AG10803 (cell line): ENCODE measurements around the gene SLC22A2.

Experiments
- DNase-seq: peaks from one replicate; pipeline ENCODE4 v3.0.0; 2010; ENCODE audit warnings: low read depth
- H3K4me3 ChIP-seq: 2 replicates; pipeline ENCODE4 v1.5.1; 2011; ENCODE audit warnings: mild to moderate bottlenecking, low read length, control low read depth
- TF ChIP-seq, protein P1 (sequence below): conservative IDR thresholded peaks from 2 replicates; pipeline ENCODE4 v1.5.1; 2011; ENCODE audit warnings: mild to moderate bottlenecking, low read length, control low read depth, inconsistent platforms

The SLC22A2 gene

DNA sequence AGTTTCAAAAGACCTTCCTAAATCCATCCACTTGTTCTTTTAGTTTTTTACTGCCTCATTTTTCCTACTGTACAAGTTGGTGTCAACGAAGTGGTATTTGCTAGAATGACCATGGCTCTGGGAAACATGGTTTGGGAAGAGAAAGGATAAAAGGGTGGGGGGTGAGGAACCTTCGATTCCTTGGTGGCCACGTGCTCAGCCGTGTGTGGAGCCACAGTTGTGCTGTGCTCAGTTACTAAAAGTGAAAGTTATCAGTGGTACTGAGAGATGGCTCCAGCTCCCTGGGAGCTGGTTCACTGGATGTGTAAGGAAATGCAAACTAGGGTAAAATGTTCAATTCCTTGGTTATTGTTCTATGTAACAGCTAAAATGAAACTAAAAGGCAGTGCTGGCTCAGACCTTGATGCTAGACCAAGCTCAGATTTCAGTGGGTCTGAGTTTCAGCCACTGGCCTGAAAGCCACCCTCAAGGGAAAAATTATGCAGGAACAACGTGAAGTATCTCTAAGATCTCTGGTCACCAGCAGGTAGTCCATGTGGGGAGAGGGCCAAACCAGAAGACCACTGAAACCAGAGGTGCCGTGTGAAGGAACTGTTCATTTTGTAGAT lies 7.4 kb upstream of the SLC22A2 start:
- no peak overlapping the region for H3K4me3 ChIP-seq
- DNase-seq, result no peak
- TF ChIP-seq, protein P1, sequence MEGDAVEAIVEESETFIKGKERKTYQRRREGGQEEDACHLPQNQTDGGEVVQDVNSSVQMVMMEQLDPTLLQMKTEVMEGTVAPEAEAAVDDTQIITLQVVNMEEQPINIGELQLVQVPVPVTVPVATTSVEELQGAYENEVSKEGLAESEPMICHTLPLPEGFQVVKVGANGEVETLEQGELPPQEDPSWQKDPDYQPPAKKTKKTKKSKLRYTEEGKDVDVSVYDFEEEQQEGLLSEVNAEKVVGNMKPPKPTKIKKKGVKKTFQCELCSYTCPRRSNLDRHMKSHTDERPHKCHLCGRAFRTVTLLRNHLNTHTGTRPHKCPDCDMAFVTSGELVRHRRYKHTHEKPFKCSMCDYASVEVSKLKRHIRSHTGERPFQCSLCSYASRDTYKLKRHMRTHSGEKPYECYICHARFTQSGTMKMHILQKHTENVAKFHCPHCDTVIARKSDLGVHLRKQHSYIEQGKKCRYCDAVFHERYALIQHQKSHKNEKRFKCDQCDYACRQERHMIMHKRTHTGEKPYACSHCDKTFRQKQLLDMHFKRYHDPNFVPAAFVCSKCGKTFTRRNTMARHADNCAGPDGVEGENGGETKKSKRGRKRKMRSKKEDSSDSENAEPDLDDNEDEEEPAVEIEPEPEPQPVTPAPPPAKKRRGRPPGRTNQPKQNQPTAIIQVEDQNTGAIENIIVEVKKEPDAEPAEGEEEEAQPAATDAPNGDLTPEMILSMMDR, result no peak

DNA sequence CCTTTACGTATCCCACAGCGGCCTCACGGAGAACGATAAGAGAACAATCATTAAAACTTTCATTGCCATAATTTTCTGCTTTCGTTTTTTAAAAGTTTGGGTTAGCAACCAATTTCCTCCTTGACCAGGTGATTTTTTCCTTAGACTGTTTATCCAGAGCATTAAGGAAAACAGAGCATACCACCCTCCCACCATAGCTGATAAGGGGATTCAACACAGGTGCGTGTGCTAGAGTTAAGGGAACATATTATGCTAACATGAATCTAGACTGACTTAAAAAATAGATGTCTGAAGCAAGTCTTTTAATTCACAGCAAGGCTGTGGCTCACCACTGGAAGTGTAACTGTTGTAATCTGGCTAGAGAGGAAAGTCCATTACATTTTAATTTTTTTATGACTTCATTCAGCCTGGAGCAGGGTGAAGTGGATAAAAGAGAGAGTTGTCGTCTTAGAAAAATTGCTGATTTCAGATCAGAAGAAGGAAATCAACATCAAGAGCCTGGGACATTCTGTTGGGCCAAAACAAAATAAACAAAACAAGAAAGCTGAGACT lies 5.5 kb upstream of the SLC22A2 start:
- TF ChIP-seq, protein P1, result no peak
- no peak for DNase-seq
- no peak overlapping the region for H3K4me3 ChIP-seq

DNA sequence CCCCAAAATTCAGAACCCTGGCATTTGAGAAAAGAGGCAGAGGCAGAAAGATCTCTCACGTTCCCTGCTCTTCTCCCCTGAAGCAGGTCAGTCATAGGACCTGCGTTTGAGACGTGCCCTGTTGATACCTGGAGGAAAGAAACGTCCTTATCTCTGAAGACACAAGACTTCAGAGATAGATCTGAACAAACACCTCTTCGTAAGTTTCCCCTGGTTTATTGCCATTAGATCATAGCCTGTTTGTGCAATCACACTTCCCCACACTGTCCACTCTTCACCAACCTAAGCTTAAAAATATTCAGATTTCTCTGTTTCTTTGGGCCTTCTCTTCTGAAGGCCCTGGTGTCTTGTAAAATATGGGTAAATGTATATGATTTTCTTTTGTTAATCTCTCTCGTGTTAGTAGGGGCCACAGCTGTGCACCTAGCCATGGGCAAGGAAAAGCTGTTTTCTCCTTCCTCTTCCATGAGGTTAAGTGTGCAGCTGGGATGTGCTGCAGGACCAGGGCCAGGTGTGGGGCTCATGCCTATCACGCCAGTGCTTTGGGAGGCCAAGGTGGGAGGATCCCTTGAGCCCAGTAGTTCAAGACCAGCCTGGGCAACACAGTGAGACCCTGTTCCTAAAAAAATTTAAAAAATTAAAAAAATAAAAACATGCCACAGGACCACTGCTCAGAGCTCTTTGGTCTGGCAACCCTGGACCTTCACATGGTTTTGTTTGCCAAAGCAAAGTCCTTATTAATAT lies 4.7 kb upstream of the SLC22A2 start:
- no peak overlapping the region for H3K4me3 ChIP-seq
- no peak for DNase-seq
- TF ChIP-seq, protein P1, result no peak

DNA sequence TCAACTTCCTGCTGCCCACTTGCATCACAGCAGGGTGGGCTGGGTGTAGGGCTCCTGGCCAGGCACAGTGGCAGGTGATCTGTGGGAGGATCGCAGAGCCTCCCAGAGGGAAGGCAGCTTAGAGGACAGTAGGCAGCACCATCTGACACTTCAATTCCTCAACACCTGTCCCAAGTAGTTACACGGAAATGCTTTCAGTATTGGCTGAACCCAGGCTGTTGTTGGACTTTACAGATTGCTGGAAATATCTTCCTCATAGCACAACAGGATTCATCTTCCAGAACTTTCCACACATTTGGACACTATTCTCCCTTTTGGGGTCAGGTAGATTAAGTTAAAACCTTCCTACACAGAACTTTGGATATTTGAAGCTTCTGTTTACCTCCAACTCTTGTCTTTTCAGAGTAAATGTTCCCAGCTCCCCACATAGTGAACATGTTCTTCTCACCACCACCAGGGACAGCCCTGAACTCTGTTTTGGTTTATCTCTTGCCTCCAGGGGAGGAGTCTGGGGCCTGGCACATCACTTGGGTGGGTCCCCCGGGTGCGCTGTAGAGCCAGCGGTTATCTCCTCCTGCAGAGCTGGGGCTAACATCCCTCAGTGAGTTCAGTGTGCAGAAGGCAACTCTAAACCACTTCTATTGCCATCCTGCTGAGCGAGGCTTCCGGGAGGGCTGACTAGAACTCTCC lies 3.5 kb upstream of the SLC22A2 start:
- DNase-seq, result no peak
- no peak overlapping the region for H3K4me3 ChIP-seq
- TF ChIP-seq, protein P1, result no peak

DNA sequence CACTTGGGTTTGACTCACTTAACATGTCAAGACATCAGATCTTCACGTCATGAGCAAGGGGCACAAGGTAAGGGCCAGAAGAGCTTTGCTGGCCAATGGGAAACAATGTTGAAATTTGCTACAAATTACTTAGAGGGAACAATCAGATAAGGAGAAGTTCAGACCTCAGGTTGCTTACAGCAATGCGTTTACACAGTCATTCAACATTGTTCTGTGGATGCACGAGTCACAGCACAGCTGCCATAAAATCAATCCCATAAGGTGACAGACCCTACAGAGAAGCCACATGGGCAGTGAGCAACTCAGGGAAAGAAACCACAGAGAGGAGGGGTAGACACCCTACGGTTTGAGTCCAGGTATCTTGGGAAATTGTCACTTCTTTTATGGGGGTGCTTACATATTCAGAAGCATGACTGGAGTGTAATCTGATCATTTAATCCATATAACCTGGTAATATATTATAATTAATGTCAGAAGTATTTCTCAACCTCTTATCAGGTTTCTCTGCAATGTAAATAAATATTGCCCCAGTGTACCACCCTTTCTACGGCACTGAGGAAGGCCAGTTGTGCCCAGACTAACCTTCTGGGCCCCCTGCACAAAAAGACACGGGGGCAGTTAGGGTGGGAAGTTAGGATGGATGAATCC lies 2.3 kb upstream of the SLC22A2 start:
- H3K4me3 ChIP-seq, result no peak overlapping the region
- TF ChIP-seq, protein P1, result no peak
- no peak for DNase-seq

DNA sequence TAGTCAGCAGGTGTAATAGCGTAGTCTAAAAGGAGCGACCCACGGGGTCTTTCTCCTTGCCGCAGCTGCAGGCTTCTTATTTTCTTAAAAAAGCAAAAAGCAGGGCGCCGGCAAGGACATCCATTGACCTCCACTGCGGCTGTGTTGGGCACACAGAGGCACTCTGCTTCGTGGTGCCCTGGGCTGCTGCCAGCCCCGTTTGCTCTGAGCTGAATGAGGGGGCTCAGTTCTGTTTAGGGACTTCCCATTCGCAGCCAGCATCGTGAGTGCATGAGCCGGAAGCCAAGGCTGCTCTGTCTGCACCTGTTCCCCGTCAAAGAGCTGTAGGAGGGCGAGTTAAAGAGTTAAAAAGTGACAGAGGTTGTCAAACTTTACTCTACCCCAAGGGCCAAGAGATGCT lies 1.7 kb upstream of the SLC22A2 start:
- no peak overlapping the region for H3K4me3 ChIP-seq
- no peak for DNase-seq
- TF ChIP-seq, protein P1, result no peak
